B cell (primary cell): Measurements from ENCODE around the gene BCL2. TPM values are rescaled to one million over a fixed set of nuclear protein-coding genes. Genes with fewer than 3 reads are reported as not detected.

ENCODE experiments used
- ATAC-seq: fragments of 200-7000 bp; cut with Tn5 transposase; one replicate; pipeline ENCODE4 v1.10.0; 2021; ENCODE audit warnings: low read depth, mild to moderate bottlenecking, moderate number of reproducible peaks, moderate library complexity
- CTCF ChIA-PET: fragments of 350-600 bp; sonication (Branson Sonifier 250); formaldehyde crosslinking; loops from one replicate; lab custom pipeline; 2021; ENCODE audit warnings: antibody characterized with exemption, inconsistent platforms; lab: Charles Lee
- POLR2A ChIA-PET: fragments of 350-600 bp; sonication (Branson Sonifier 250); formaldehyde crosslinking; loops from one replicate; lab custom pipeline; 2021; ENCODE audit warnings: antibody characterized with exemption; lab: Charles Lee
- DNase-seq: peaks from one replicate; pipeline ENCODE4 v3.0.0; 2013
- H2AFZ ChIP-seq: 2 replicates; pipeline ENCODE4 v1.6.1; 2012; ENCODE audit warnings: mild to moderate bottlenecking, low read depth, low read length; ENCODE audit not compliant: insufficient read depth, poor library complexity, severe bottlenecking
- H3K27ac ChIP-seq, 2 donors: 1 replicate in 1 of 2; 2 replicates in 1 of 2; pipeline ENCODE4 v1.5.1; 2012 to 2013; ENCODE audit warnings: low read length in 2 of 2, mild to moderate bottlenecking in 2 of 2, moderate library complexity in 1 of 2
- H3K27me3 ChIP-seq, 4 experiments: fragments of 200-600 bp in 1 of 4; sonication (generic) in 1 of 4; replicated peaks in 1 of 4; 1 replicate in 2 of 4; 2 replicates in 2 of 4; pipeline versions ENCODE4 v1.6.1 to v1.7.0; 2013 to 2016; ENCODE audit warnings: low read length in 3 of 4, mild to moderate bottlenecking in 2 of 4, mixed read lengths in 1 of 4, moderate library complexity in 1 of 4; ENCODE audit not compliant: insufficient read depth in 4 of 4, control insufficient read depth in 3 of 4; ENCODE audit errors: control extremely low read depth in 1 of 4
- H3K36me3 ChIP-seq, 2 experiments: replicated peaks in 1 of 2; 1 replicate in 1 of 2; 2 replicates in 1 of 2; pipeline versions ENCODE4 v1.6.1 to v1.7.1; 2013; ENCODE audit warnings: low read length in 1 of 2; ENCODE audit not compliant: insufficient read depth in 2 of 2, control insufficient read depth in 1 of 2; ENCODE audit errors: control extremely low read depth in 1 of 2, extremely low read depth in 1 of 2
- H3K4me1 ChIP-seq, 2 donors: fragments of 200-600 bp in 1 of 2; sonication (generic) in 1 of 2; 1 replicate in 1 of 2; 2 replicates in 1 of 2; pipeline versions ENCODE4 v1.5.1 to v1.6.1; 2013 to 2017; ENCODE audit warnings: low read length in 2 of 2; ENCODE audit not compliant: control insufficient read depth in 2 of 2, insufficient read depth in 2 of 2
- H3K4me2 ChIP-seq: replicated peaks from 2 replicates; pipeline ENCODE3; 2012; ENCODE audit warnings: mild to moderate bottlenecking, low read depth, low read length; ENCODE audit not compliant: poor library complexity, severe bottlenecking
- H3K4me3 ChIP-seq, 5 experiments: fragments of 200-600 bp in 1 of 5; sonication (generic) in 1 of 5; 1 replicate in 3 of 5; 2 replicates in 2 of 5; pipeline versions ENCODE4 v1.5.1 to v1.7.0; 2011 to 2016; ENCODE audit warnings: low read length in 4 of 5, mild to moderate bottlenecking in 4 of 5, low read depth in 2 of 5, control low read depth in 1 of 5, moderate library complexity in 1 of 5; ENCODE audit not compliant: insufficient read depth in 1 of 5; ENCODE audit errors: control extremely low read depth in 1 of 5, extremely low read depth in 1 of 5
- H3K79me2 ChIP-seq: fragments of 200-600 bp; sonication (generic); one replicate; pipeline ENCODE4 v1.6.0; 2016; ENCODE audit warnings: low read length; ENCODE audit not compliant: control insufficient read depth, insufficient read depth
- H3K9ac ChIP-seq: fragments of 200-600 bp; sonication (generic); 2 replicates; pipeline ENCODE4 v1.6.1; 2017; ENCODE audit warnings: mild to moderate bottlenecking, low read length, moderate library complexity
- H3K9me3 ChIP-seq, 3 donors: one replicate each; pipeline versions ENCODE4 v1.6.1 to v1.7.1; 2013; ENCODE audit warnings: low read length in 2 of 3; ENCODE audit not compliant: control insufficient read depth in 2 of 3, insufficient read depth in 1 of 3; ENCODE audit errors: control extremely low read depth in 1 of 3
- H4K20me1 ChIP-seq: 2 replicates; pipeline ENCODE4 v1.6.0; 2012; ENCODE audit warnings: mild to moderate bottlenecking, low read length; ENCODE audit not compliant: insufficient read depth, control insufficient read depth, poor library complexity, severe bottlenecking
- H3K27ac Mint-ChIP-seq: one replicate; pipeline ENCODE4 v1.8.0; 2021; ENCODE audit warnings: mixed read lengths
- H3K27me3 Mint-ChIP-seq: one replicate; pipeline ENCODE4 v1.8.0; 2021; ENCODE audit warnings: mixed read lengths
- H3K4me1 Mint-ChIP-seq: one replicate; pipeline ENCODE4 v1.8.0; 2021; ENCODE audit warnings: mixed read lengths
- H3K4me3 Mint-ChIP-seq: one replicate; pipeline ENCODE4 v1.8.0; 2021; ENCODE audit warnings: mixed read lengths
- H3K9me3 Mint-ChIP-seq: one replicate; pipeline ENCODE4 v1.8.0; 2022; ENCODE audit warnings: mixed read lengths; ENCODE audit not compliant: insufficient read depth
- CTCF ChIP-seq: fragments of 200-600 bp; IDR thresholded peaks from one replicate; pipeline ENCODE4 v1.8.0; 2022; ENCODE audit warnings: antibody characterized with exemption, mild to moderate bottlenecking
- EZH2 ChIP-seq: IDR thresholded peaks from 2 replicates; pipeline ENCODE4 v1.6.1; 2012; ENCODE audit warnings: borderline replicate concordance, low read depth, mild to moderate bottlenecking, moderate library complexity, low read length; ENCODE audit not compliant: insufficient read depth, poor library complexity, severe bottlenecking
- WGBS: methylation state at CpG from one replicate; pipeline ENCODE4 v1.1.5; 2013; ENCODE audit warnings: missing lambda C conversion rate; ENCODE audit not compliant: insufficient coverage; 5-methylcytosine and 5-hydroxymethylcytosine counted together
- intact Hi-C: fragments of 100-400 bp; cut with micrococcal nuclease; formaldehyde crosslinking; loops from one replicate; pipeline ENCODE4 v1.10.0; 2022
- polyA plus RNA-seq: library from polyadenylated mRNA; depleted of rRNA; stranded (reverse); fragments of >200 nt; gene quantifications from 2 replicates; pipeline ENCODE4 v1.2.3, GENCODE V29; 2012
- total RNA-seq, 2 donors: library from RNA; stranded (reverse); fragments of 120-200 nt in 1 of 2; gene quantifications; 1 replicate in 1 of 2; 2 replicates in 1 of 2; pipeline versions ENCODE4 v1.2.3 to v1.2.4, GENCODE V29; 2013 to 2022

Gene BCL2
- total and polyA plus RNA-seq, 2 donors (not counting 1 experiment from before 2014, with no cell fraction given), result 27.6 to 144 TPM

- H3K36me3 ChIP-seq, result no peaks in the 10 kb centered on the region
- WGBS, result under 1% methylated on average over 88 of the region's 90 CpGs
- ChIA-PET CTCF (interaction anchor here (0.8 kb wide), 1 partner anchor 72 kb away, joined by 3 read pairs; no protein-coding TSS in a partner anchor), POLR2A (interaction anchor here (0.6 kb wide), 1 partner anchor 55 kb away, joined by 3 read pairs; the partner anchor contains the start of gene VPS4B)
- H2AFZ ChIP-seq, result peak within 1 kb of the TSS; percentile 96
- H3K27me3 ChIP-seq, result no peaks in the 10 kb centered on the region
- intact Hi-C loops, result loop anchor here (1.0 to 5.0 kb wide), 5 partner anchors 47 to 1180 kb away; partner anchors contain the start of genes PHLPP1, PIGN, RELCH and VPS4B
- no peaks in the 10 kb centered on the region for H4K20me1 ChIP-seq
- peaks cover 3% of the 10 kb centered on the region for H3K79me2 ChIP-seq
- H3K9me3 Mint-ChIP-seq, result peaks cover 2% of the 10 kb centered on the region
- ATAC-seq (peak; percentile 93), DNase-seq (peak; percentile 89)
- H3K9ac ChIP-seq, result peak within 1 kb of the TSS; percentile 83
- H3K9me3 ChIP-seq, result no peaks in the 10 kb centered on the region
- H3K27ac ChIP-seq, result peak within 1 kb of the TSS; percentile 51 to 71
- H3K4me1 ChIP-seq, result peaks cover 11 to 13% of the 10 kb centered on the region in 2 donors
- H3K27me3 Mint-ChIP-seq, result no peaks in the 10 kb centered on the region
- H3K4me3 ChIP-seq, result peak within 1 kb of the TSS; percentile 83 to 94 (median 85)
- H3K4me3 Mint-ChIP-seq, result peak within 1 kb of the TSS; percentile 90
- peaks cover 26% of the 10 kb centered on the region for H3K4me1 Mint-ChIP-seq
- TF ChIP-seq EZH2, result no peak
- no peak for TF ChIP-seq CTCF
- peak within 1 kb of the TSS; percentile 89 for H3K27ac Mint-ChIP-seq
- peak within 1 kb of the TSS; percentile 73 for H3K4me2 ChIP-seq
Observed at GRCh38 chr18:63367053-63367953, 47.7 kb upstream of the BCL2 start, which contains the start of gene KDSR. KDSR (minus strand) TSS chr18:63367206; CDS start chr18:63367118, 88 bp downstream.
